Measurements from ENCODE around the gene CD40.
"Not testable (repeated sequence)": the region's sequence is repeated elsewhere in the genome, so short reads cannot be mapped to it uniquely, and the experiment has no call there.

The CD40 gene

GRCh38 chr20:46099491-46100287 is 18.4 kb upstream of the CD40 start:
- DNase-seq, result no peak

GRCh38 chr20:46100444-46100843 is 17.7 kb upstream of the CD40 start:
- not testable (repeated sequence) for DNase-seq

- no peak for DNase-seq
Measured at GRCh38 chr20:46100988-46101387, 17.1 kb upstream of the CD40 start.

- no peak for DNase-seq
Measured at GRCh38 chr20:46101957-46102356, 16.2 kb upstream of the CD40 start.

- DNase-seq, result no peak
Measured at GRCh38 chr20:46102940-46103339, 15.2 kb upstream of the CD40 start.

- no peak for DNase-seq
Measured at GRCh38 chr20:46104262-46104661, 13.9 kb upstream of the CD40 start.

GRCh38 chr20:46107061-46107460 is 11.1 kb upstream of the CD40 start:
- DNase-seq, result no peak

GRCh38 chr20:46108435-46108841 is 9.7 kb upstream of the CD40 start:
- no peak for DNase-seq

- no peak for DNase-seq
Measured at GRCh38 chr20:46108976-46109375, 9.1 kb upstream of the CD40 start.

GRCh38 chr20:46111028-46111835 is 6.9 kb upstream of the CD40 start:
- DNase-seq, result no peak

GRCh38 chr20:46111836-46112212 is 6.3 kb upstream of the CD40 start:
- DNase-seq, result no peak

GRCh38 chr20:46112430-46113112 is 5.5 kb upstream of the CD40 start:
- no peak for DNase-seq

- DNase-seq, result no peak
Measured at GRCh38 chr20:46113113-46113470, 5.0 kb upstream of the CD40 start.

- no peak for DNase-seq
Measured at GRCh38 chr20:46114449-46114848, 3.7 kb upstream of the CD40 start.

- no peak for DNase-seq
Measured at GRCh38 chr20:46118481-46119020, 437 bp downstream of the CD40 start.

- no peak for DNase-seq
Measured at GRCh38 chr20:46119028-46119546, 973 bp downstream of the CD40 start.

GRCh38 chr20:46119547-46119946 is 1.4 kb downstream of the CD40 start:
- DNase-seq, result no peak

- no peak for DNase-seq
Measured at GRCh38 chr20:46120136-46120535, 2.0 kb downstream of the CD40 start.

- DNase-seq, result no peak
Measured at GRCh38 chr20:46121184-46121930, 3.2 kb downstream of the CD40 start.

GRCh38 chr20:46122071-46122470 is 4.0 kb downstream of the CD40 start:
- DNase-seq, result no peak

GRCh38 chr20:46122516-46123481 is 4.7 kb downstream of the CD40 start:
- DNase-seq, result no peak
